Measurements from ENCODE around the gene LRRC75B. TPM values are rescaled to one million over a fixed set of nuclear protein-coding genes. Genes with fewer than 3 reads are reported as not detected.
"Not testable (repeated sequence)": the region's sequence is repeated elsewhere in the genome, so short reads cannot be mapped to it uniquely, and the experiment has no call there.

LRRC75B gene
- total RNA-seq, 1 experiment from 2014 or later = 18.1 TPM

DNA sequence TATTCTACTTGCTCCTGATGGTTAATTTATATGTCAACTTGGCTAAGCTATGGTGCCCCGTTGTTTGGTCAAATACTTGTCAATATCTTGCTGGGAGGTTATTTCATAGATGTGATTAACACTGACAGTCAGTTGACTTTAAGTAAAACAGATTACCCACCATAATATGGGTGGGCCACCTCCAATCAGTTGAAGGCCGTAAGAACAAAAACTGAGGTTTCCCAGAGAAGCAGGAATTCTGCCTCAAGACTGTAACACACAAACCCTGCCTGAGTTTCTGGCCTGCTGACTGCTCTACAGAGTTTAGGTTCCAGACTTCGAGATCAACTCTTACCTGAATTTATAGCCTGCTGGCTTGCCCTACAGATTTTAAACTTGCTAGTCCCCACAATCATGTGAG is 43.6 kb upstream of the LRRC75B start:
- H2BK20ac ChIP-seq (ENCODE audit: low read depth, low read length, poor library complexity, severe bottlenecking); H4K20me1 ChIP-seq (ENCODE audit: control insufficient read depth, insufficient read depth, insufficient read length); H4K8ac ChIP-seq (replicated peaks; ENCODE audit: insufficient read length, low read depth, low read length); H3K4ac ChIP-seq (ENCODE audit: low read depth, low read length); H3K27ac ChIP-seq (ENCODE audit: insufficient read length, low read depth, low read length); H2BK12ac ChIP-seq (ENCODE audit: insufficient read length, low read depth, low read length); H4K91ac ChIP-seq (ENCODE audit: insufficient read length, low read depth, low read length); H4K5ac ChIP-seq (ENCODE audit: insufficient read length, low read depth, low read length); H3K4me3 Mint-ChIP-seq; H3K9ac ChIP-seq (ENCODE audit: extremely low read depth, insufficient read length, low read length); H2BK5ac ChIP-seq (ENCODE audit: insufficient read length, low read length); H3K18ac ChIP-seq (ENCODE audit: insufficient read length, low read depth, low read length); H3K56ac ChIP-seq (ENCODE audit: insufficient read length, low read depth, low read length); H3K4me1 ChIP-seq (ENCODE audit: insufficient read depth, low read length); H3T11ph ChIP-seq (ENCODE audit: low read length); H3K14ac ChIP-seq (ENCODE audit: insufficient read depth, low read length); H2AFZ ChIP-seq (ENCODE audit: low read length); H3K23ac ChIP-seq (ENCODE audit: insufficient read length, low read depth, low read length); H3K27me3 ChIP-seq (ENCODE audit: insufficient read depth, low read length); H2BK15ac ChIP-seq (ENCODE audit: low read depth, low read length); H3K9me3 Mint-ChIP-seq; H3K79me1 ChIP-seq (ENCODE audit: insufficient read depth, low read depth, low read length, poor library complexity, severe bottlenecking); H2AK5ac ChIP-seq (ENCODE audit: insufficient read length, low read length); H2BK120ac ChIP-seq (ENCODE audit: low read depth, low read length, poor library complexity, severe bottlenecking); H3K9me3 ChIP-seq (ENCODE audit: control insufficient read depth, low read depth, low read length); H3K27me3 Mint-ChIP-seq (ENCODE audit: low read depth); H3K36me3 Mint-ChIP-seq (ENCODE audit: insufficient read depth in 1 of 3, low read depth in 3 of 3); H3K23me2 ChIP-seq (ENCODE audit: insufficient read length, low read depth, low read length, poor library complexity, severe bottlenecking); H3K27ac Mint-ChIP-seq; H3K4me2 ChIP-seq (ENCODE audit: insufficient read depth, insufficient read length, low read length); H3K79me2 ChIP-seq (ENCODE audit: insufficient read depth, low read length); DNase-seq: not testable (repeated sequence)
- WGBS (ENCODE audit: extremely low coverage, insufficient read length, low lambda C conversion rate) = no CpG with 5 or more reads among the region's 3 CpGs
- peaks cover 7 to 23% of the 10 kb centered on the region in 2 experiments for H3K4me1 Mint-ChIP-seq

Data from H9 (cell line).